SK-N-SH (cell line): ENCODE data around the gene CACNG4. TPM values are rescaled to one million over a fixed set of nuclear protein-coding genes. Genes with fewer than 3 reads are reported as not detected.

Experiments
- CTCF ChIA-PET: fragments of 300-600, 350-600 bp; formaldehyde crosslinking; extraction: SDS; loops from one replicate; lab custom pipeline; 2021; lab: Yijun Ruan, JAX
- POLR2A ChIA-PET: fragments of 350-600 bp; sonication (Branson Sonifier 250); formaldehyde crosslinking; extraction: SDS; loops from one replicate; lab custom pipeline; 2020; ENCODE audit warnings: antibody characterized with exemption, inconsistent platforms; lab: Yijun Ruan, JAX
- DNase-seq: peaks from one replicate; pipeline ENCODE4 v3.0.0; 2012
- H2AFZ ChIP-seq: fragments of 200-600 bp; sonication (generic); 2 replicates; pipeline ENCODE4 v1.8.1; 2016; ENCODE audit warnings: antibody characterized with exemption, mild to moderate bottlenecking, low read depth
- H3F3A ChIP-seq: fragments of 200-600 bp; sonication (generic); replicated peaks from 2 replicates; pipeline ENCODE3; 2016; ENCODE audit warnings: antibody characterized with exemption, mild to moderate bottlenecking; ENCODE audit not compliant: insufficient read depth
- H3K27ac ChIP-seq, 2 experiments: fragments of 200-500 bp in 1 of 2; fragments of 200-600 bp in 1 of 2; sonication (Bioruptor generic) in 1 of 2; sonication (generic), shearing (Covaris generic) in 1 of 2; 2 replicates each; pipeline versions ENCODE4 v1.5.1 to v1.6.1; 2014 to 2016; ENCODE audit warnings: low read depth in 2 of 2, inconsistent platforms in 1 of 2, low read length in 1 of 2, mild to moderate bottlenecking in 1 of 2, mixed read lengths in 1 of 2
- H3K27me3 ChIP-seq: fragments of 200-600 bp; sonication (generic), shearing (Covaris generic); 2 replicates; pipeline ENCODE4 v1.6.1; 2016; ENCODE audit warnings: mixed run types; ENCODE audit not compliant: insufficient read depth
- H3K36me3 ChIP-seq, 2 experiments: fragments of 200-500 bp in 1 of 2; fragments of 200-600 bp in 1 of 2; sonication (Bioruptor generic) in 1 of 2; sonication (generic) in 1 of 2; replicated peaks in 1 of 2; 2 replicates each; pipeline versions ENCODE3 to v1.5.1; 2014 to 2016; ENCODE audit warnings: low read length in 1 of 2, mild to moderate bottlenecking in 1 of 2; ENCODE audit not compliant: insufficient read depth in 2 of 2, control insufficient read depth in 1 of 2
- H3K4me1 ChIP-seq, 2 experiments: fragments of 200-500 bp in 1 of 2; fragments of 200-600 bp in 1 of 2; sonication (Bioruptor generic) in 1 of 2; sonication (generic), shearing (Covaris generic) in 1 of 2; 2 replicates each; pipeline versions ENCODE4 v1.5.1 to v1.6.1; 2014 to 2016; ENCODE audit warnings: low read depth in 1 of 2, low read length in 1 of 2, mixed run types in 1 of 2; ENCODE audit not compliant: insufficient read depth in 2 of 2, control insufficient read depth in 1 of 2
- H3K4me2 ChIP-seq: fragments of 200-600 bp; sonication (generic), shearing (Covaris generic); 2 replicates; pipeline ENCODE4 v1.6.1; 2017; ENCODE audit warnings: mixed run types
- H3K4me3 ChIP-seq, 2 experiments: fragments of 200-500 bp in 1 of 2; fragments of 200-600 bp in 1 of 2; sonication (Bioruptor generic) in 1 of 2; sonication (generic), shearing (Covaris generic) in 1 of 2; 2 replicates each; pipeline versions ENCODE4 v1.5.1 to v1.8.1; 2014 to 2016; ENCODE audit warnings: low read depth in 2 of 2, inconsistent platforms in 1 of 2, low read length in 1 of 2, mild to moderate bottlenecking in 1 of 2, mixed read lengths in 1 of 2, moderate library complexity in 1 of 2
- H3K79me2 ChIP-seq: fragments of 200-600 bp; sonication (generic); 2 replicates; pipeline ENCODE4 v1.8.1; 2017; ENCODE audit warnings: mild to moderate bottlenecking; ENCODE audit not compliant: insufficient read depth
- H3K9ac ChIP-seq: fragments of 200-600 bp; sonication (generic); 2 replicates; pipeline ENCODE4 v1.6.1; 2017; ENCODE audit warnings: mixed run types
- H3K9me2 ChIP-seq: fragments of 200-600 bp; sonication (generic); 2 replicates; pipeline ENCODE4 v1.6.1; 2017; ENCODE audit warnings: mixed run types
- H3K9me3 ChIP-seq: fragments of 200-600 bp; sonication (generic); 2 replicates; pipeline ENCODE4 v1.6.1; 2017; ENCODE audit warnings: mixed run types, mild to moderate bottlenecking, moderate library complexity
- H4K20me1 ChIP-seq: fragments of 200-600 bp; sonication (generic); 2 replicates; pipeline ENCODE4 v1.6.1; 2017; ENCODE audit warnings: mild to moderate bottlenecking, mixed run types; ENCODE audit not compliant: insufficient read depth
- CHD2 ChIP-seq: fragments of 150-350 bp; IDR thresholded peaks from 2 replicates; pipeline ENCODE4 v1.6.1; 2018; ENCODE audit warnings: low read length; ENCODE audit not compliant: partially characterized antibody
- EP300 ChIP-seq, 2 experiments: IDR thresholded peaks; 2 replicates each; pipeline versions ENCODE4 v1.4.0 to v1.6.1; 2012; ENCODE audit warnings: borderline replicate concordance in 1 of 2, low read depth in 1 of 2, low read length in 1 of 2
- JUND ChIP-seq: IDR thresholded peaks from 2 replicates; pipeline ENCODE4 v1.4.0; 2012
- POLR2AphosphoS5 ChIP-seq: IDR thresholded peaks from 2 replicates; pipeline ENCODE4 v1.6.1; 2012; ENCODE audit warnings: low read depth, low read length
- RAD21 ChIP-seq: IDR thresholded peaks from 2 replicates; pipeline ENCODE4 v1.6.1; 2012; ENCODE audit warnings: mild to moderate bottlenecking, low read length
- RCOR1 ChIP-seq: fragments of 150-350 bp; IDR thresholded peaks from 2 replicates; pipeline ENCODE4 v1.6.1; 2017; ENCODE audit warnings: antibody characterized with exemption, low read length
- SMC3 ChIP-seq: IDR thresholded peaks from 2 replicates; pipeline ENCODE4 v1.6.1; 2012; ENCODE audit warnings: low read depth, low read length, improper control_type of control experiment
- WGBS: methylation state at CpG from one replicate; pipeline ENCODE4 v1.1.6; 2017; ENCODE audit warnings: low lambda C conversion rate; 5-methylcytosine and 5-hydroxymethylcytosine counted together
- polyA plus RNA-seq, 3 experiments: library from polyadenylated mRNA; depleted of rRNA; stranded (reverse); fragments of >200 nt; gene quantifications; 2 replicates each; pipeline ENCODE4 v1.2.3, GENCODE V29; 2012
- TF ChIP-seq, protein P1 (sequence below): fragments of 200-600 bp; sonication (generic); IDR thresholded peaks from 2 replicates; pipeline ENCODE4 v1.6.1; 2017; ENCODE audit warnings: antibody characterized with exemption, mild to moderate bottlenecking, moderate library complexity

The CACNG4 gene
- polyA plus RNA-seq, 1 of the 3 experiments (the other 2 are of a cell fraction) = 13.2 TPM

DNA sequence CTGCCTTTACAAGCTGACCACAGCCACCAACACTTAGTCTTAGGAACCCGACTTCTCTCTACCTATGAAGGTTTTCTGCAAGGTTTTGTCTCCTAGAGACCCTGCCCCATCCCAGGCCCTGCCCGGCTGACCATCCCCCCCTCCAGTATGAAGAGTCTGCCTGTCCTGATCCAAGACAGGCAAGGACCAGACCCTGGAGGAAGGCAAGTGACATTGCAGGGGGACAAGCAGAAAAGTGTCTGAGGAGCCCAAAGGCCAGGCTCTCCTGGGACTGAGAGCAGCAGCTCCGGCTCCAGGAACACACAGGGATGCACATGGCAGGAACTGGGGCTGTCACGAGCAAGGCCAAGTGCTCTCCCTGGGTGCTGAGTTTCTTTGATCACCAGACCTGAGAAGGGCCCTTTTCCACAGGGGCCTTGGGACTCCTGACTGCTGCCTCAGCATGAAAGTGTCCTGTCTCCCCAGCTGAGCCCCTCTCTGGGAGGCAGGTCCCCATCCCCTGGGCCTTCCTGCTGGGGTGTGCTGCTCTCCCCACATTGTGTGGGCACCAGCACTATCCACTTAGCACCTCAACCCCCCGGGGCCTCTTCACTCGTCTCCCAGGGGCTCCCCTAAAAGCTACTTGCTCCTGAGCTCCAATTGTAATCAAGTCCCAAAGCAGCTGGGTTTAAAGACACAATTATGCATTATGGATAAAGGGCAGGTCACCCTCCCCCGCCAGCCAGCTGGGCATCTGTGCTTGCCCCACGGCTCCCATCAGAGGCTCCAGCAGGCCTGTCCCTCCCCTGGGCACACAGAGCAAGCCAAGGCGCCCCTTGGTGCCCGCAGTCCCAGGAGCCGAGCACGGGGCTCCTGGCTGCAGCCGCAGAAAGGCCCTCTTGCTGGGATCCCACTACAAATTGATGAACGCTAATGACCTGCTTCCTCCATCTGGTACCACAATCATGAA is 11.6 kb upstream of the CACNG4 start:
- peak overlapping the region; percentile 25; the same call in 1 of the 2 replicates for H2AFZ ChIP-seq
- peak overlapping the region; percentile 43; the same call in 1 of the 2 replicates for H3K9ac ChIP-seq
- CTCF ChIA-PET = interaction anchor here (0.8 to 3.5 kb wide), 17 partner anchors 7 to 225 kb away, joined by 3 to 16 read pairs (median 3); no protein-coding TSS in a partner anchor
- H3K79me2 ChIP-seq = no peaks in the 10 kb centered on the region
- TF ChIP-seq JUND (no peak), EP300 (IDR thresholded peaks at IDR 0.05; ENCODE audit: borderline replicate concordance in 1 of 2, low read depth in 1 of 2, low read length in 1 of 2) (peak in 1 of 2 experiments; percentile 54; a peak in 2 of 4 replicates), CHD2 (peak; percentile 33), POLR2AphosphoS5 (0 out of 2 replicates have a peak, but pooled peaks have one; percentile 11)
- TF ChIP-seq, protein P1, sequence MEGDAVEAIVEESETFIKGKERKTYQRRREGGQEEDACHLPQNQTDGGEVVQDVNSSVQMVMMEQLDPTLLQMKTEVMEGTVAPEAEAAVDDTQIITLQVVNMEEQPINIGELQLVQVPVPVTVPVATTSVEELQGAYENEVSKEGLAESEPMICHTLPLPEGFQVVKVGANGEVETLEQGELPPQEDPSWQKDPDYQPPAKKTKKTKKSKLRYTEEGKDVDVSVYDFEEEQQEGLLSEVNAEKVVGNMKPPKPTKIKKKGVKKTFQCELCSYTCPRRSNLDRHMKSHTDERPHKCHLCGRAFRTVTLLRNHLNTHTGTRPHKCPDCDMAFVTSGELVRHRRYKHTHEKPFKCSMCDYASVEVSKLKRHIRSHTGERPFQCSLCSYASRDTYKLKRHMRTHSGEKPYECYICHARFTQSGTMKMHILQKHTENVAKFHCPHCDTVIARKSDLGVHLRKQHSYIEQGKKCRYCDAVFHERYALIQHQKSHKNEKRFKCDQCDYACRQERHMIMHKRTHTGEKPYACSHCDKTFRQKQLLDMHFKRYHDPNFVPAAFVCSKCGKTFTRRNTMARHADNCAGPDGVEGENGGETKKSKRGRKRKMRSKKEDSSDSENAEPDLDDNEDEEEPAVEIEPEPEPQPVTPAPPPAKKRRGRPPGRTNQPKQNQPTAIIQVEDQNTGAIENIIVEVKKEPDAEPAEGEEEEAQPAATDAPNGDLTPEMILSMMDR = 0 out of 2 replicates have a peak, but pooled peaks have one; percentile 14
- H3K4me3 ChIP-seq = no peak overlapping the region
- H3K9me3 ChIP-seq = no peaks in the 10 kb centered on the region
- H3K4me2 ChIP-seq = peak overlapping the region; percentile 57
- peak; percentile 80 for DNase-seq
- H3K9me2 ChIP-seq = no peaks in the 10 kb centered on the region
- no peaks in the 10 kb centered on the region for H3K27me3 ChIP-seq
- peaks cover 16 to 53% of the 10 kb centered on the region in 2 experiments for H3K4me1 ChIP-seq
- no peaks in the 10 kb centered on the region for H3K36me3 ChIP-seq
- 76% methylated on average over 10 of the region's 14 CpGs for WGBS
- no peaks in the 10 kb centered on the region for H4K20me1 ChIP-seq
- peaks cover 29% of the 10 kb centered on the region for H3F3A ChIP-seq
- H3K27ac ChIP-seq = peak overlapping the region; percentile 85 to 96
- POLR2A ChIA-PET = interaction anchor here (0.6 to 4.4 kb wide), 5 partner anchors 9 to 507 kb away, joined by 3 to 41 read pairs (median 3); partner anchors contain the start of gene CACNG4

DNA sequence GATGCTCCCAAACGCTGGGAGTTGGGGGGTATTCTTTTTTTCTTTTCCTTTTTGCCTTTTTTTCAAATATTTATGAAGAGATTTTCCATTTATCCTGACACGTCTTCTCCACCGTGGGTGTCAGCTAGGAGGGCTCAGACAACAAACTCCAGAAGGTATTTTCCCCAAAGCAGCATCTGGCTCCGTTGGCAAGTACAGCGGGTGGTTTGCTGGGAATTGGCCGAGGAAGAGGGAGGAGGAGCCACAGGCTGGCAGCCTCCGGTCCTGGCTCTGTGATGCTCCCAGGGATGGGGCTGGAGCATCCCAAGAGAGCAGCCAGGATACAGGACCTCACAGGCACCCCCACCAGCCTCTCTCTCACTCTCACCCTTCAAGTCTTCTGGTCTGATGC is 10.9 kb upstream of the CACNG4 start:
- CTCF ChIA-PET = interaction anchor here (0.8 to 3.5 kb wide), 13 partner anchors 8 to 226 kb away, joined by 3 to 16 read pairs (median 4); no protein-coding TSS in a partner anchor
- peak overlapping the region; percentile 85 to 96; a peak in 3 of 4 replicates for H3K27ac ChIP-seq
- POLR2A ChIA-PET = interaction anchor here (0.6 to 4.4 kb wide), 4 partner anchors 9 to 506 kb away, joined by 3 to 41 read pairs (median 4); partner anchors contain the start of gene CACNG4

More for the DNA sequence above, 10.9 kb upstream of the CACNG4 start:
- Histone ChIP-seq H2AFZ (peak overlapping the region; percentile 25; the same call in 1 of the 2 replicates), H3K4me1 (peaks cover 16 to 54% of the 10 kb centered on the region in 2 experiments)
- TF ChIP-seq RCOR1 (peak; percentile 19; the same call in 1 of the 2 replicates), POLR2AphosphoS5 (0 out of 2 replicates have a peak, but pooled peaks have one; percentile 4), SMC3 (no peak), JUND (no peak), RAD21 (peak; percentile 29; the same call in 1 of the 2 replicates)
- TF ChIP-seq, all 33 proteins: peak for 3
- Histone ChIP-seq H3K36me3 (no peaks in the 10 kb centered on the region), H3K4me3 (no peak overlapping the region), H3K9me3 (no peaks in the 10 kb centered on the region), H3K9ac (no peak overlapping the region), H4K20me1 (no peaks in the 10 kb centered on the region), H3K4me2 (peak overlapping the region; percentile 57; the same call in 1 of the 2 replicates), H3F3A (peaks cover 29% of the 10 kb centered on the region), H3K9me2 (no peaks in the 10 kb centered on the region), H3K27me3 (no peaks in the 10 kb centered on the region), H3K79me2 (no peaks in the 10 kb centered on the region)
- DNase-seq = peak; percentile 90
- WGBS = 46% methylated on average over 7 of the region's 7 CpGs
